Astrocyte of the cerebellum (primary cell): Measurements from ENCODE around the gene CTRB1.
"Not testable (repeated sequence)": the region's sequence is repeated elsewhere in the genome, so short reads cannot be mapped to it uniquely, and the experiment has no call there.

Experiments used
- DNase-seq: peaks from one replicate; pipeline ENCODE4 v3.0.0-alpha.2; 2011; ENCODE audit warnings: low read depth
- H3K4me3 ChIP-seq: 2 replicates; pipeline ENCODE4 v1.5.1; 2011; ENCODE audit warnings: mild to moderate bottlenecking, low read depth, low read length, moderate library complexity
- in situ Hi-C: cut with HindIII; loops from 2 replicates; pipeline ENCODE4 v1.10.0; 2017; ENCODE audit warnings: low sequenced_read_pairs
- TF ChIP-seq, protein P1 (sequence below): IDR thresholded peaks from 2 replicates; pipeline ENCODE4 v1.5.1; 2012; ENCODE audit warnings: low read length, low read depth, moderate library complexity, mild to moderate bottlenecking; ENCODE audit errors: missing control alignments

Gene CTRB1

DNA sequence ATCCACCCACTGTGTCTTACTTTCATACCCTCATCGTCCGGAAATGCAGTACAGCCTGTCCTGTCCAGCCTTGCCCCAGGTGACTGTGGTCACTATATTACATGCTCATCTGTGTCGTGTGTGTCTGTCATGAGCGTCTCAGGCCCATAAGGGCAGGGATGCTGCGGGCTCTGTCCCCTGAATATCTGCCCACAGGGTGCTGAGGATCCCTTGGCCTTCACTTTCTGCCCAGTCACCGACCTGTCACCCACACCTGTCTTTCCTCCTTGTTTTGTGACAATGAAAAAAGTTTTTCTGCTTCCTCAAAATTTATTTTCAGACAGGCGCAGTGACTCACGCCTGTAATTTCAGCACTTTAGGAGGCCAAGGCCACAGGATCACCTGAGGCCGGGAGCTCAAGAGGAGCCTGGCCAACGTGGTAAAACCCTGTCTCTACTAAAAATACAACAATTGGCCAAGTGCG is 1.4 kb upstream of the CTRB1 start:
- H3K4me3 ChIP-seq: no peak overlapping the region
- TF ChIP-seq, protein P1, sequence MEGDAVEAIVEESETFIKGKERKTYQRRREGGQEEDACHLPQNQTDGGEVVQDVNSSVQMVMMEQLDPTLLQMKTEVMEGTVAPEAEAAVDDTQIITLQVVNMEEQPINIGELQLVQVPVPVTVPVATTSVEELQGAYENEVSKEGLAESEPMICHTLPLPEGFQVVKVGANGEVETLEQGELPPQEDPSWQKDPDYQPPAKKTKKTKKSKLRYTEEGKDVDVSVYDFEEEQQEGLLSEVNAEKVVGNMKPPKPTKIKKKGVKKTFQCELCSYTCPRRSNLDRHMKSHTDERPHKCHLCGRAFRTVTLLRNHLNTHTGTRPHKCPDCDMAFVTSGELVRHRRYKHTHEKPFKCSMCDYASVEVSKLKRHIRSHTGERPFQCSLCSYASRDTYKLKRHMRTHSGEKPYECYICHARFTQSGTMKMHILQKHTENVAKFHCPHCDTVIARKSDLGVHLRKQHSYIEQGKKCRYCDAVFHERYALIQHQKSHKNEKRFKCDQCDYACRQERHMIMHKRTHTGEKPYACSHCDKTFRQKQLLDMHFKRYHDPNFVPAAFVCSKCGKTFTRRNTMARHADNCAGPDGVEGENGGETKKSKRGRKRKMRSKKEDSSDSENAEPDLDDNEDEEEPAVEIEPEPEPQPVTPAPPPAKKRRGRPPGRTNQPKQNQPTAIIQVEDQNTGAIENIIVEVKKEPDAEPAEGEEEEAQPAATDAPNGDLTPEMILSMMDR: no peak
- in situ Hi-C loops: no loop called here
- DNase-seq: no peak

DNA sequence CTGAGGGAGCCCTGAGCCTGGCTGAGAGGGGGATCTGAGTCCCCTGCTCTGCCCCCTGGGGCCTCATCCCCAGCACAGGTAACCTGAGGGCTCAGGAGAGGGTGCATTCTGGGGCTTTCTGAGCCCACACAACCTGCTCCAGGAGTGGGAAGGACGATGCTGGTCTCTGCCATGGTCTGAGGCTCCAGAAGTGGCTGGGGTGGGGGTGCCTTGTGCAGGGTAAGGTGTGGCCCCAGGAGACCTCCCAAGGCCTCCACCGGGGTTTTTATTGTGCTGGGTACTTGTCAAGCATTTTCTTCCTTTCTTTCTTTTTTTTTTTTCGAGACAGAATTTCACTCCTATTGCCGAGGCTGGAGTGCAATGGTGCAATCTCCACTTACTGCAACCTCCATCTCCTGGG is 300 bp downstream of the CTRB1 start:
- DNase-seq: no peak
- TF ChIP-seq, protein P1: no peak
- no peak overlapping the region for H3K4me3 ChIP-seq
- in situ Hi-C loops: no loop called here

DNA sequence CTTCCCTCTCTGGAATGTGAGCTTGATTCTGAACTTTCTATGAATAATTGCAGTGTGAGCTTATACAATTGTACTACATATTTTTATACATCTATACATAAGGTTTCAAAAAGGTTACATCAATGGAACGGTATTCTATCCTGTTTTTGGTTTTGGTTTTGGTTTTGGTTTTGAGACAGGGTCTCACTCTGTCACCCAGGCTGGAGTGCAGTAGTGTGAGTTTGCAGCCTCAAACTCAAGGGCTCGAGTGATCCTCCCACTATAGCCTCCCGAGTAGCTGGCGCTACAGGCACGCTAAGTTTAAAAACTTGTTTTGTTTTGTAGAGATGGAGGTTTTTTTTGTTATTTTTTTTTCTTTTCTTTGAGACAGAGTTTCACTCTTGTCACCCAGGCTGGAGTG is 1.1 kb downstream of the CTRB1 start:
- DNase-seq: no peak
- TF ChIP-seq, protein P1: no peak
- in situ Hi-C loops: no loop called here
- H3K4me3 ChIP-seq: no peak overlapping the region

DNA sequence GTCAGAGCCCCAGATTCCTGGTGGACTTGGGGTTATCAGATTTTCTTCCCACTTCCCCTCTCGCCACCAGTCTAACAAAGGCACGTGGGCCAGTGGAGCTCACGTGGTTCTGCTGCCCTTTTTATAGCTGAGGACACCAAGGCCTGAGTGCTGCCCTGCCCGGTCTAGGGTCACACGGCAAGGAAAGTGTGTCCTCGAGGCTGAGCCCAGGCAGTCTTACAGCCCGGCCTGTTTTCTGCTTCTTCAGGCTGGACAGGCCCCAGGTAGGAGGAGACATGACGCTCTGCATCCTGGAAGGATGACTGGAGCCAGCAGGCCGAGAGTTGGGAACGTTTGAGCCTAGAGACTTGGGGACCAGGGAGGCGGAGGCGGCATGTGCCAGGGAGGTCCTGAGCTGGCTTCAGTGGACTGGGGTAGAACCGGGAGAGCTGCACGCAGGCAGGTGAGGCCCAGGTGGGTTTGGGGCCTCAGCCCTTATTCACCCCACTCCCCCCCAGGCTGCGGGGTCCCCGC is 3.5 kb downstream of the CTRB1 start:
- H3K4me3 ChIP-seq: no peak overlapping the region
- DNase-seq: no peak
- TF ChIP-seq, protein P1: no peak
- in situ Hi-C loops: no loop called here

DNA sequence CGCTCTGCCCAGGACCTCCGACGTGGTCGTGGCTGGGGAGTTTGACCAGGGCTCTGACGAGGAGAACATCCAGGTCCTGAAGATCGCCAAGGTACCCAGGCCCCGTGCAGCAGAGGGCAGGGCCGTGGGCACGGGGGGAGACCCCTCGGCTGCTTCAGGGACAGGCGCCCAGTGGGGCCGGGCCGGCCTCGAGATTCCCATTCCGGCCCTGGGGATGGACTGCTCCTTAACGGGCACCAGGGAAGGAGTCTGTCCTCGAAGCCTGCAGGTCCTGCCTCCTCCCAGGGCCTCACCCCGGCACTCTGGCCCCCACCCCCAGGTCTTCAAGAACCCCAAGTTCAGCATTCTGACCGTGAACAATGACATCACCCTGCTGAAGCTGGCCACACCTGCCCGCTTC is 4.3 kb downstream of the CTRB1 start:
- H3K4me3 ChIP-seq, DNase-seq, in situ Hi-C loops: not testable (repeated sequence)

DNA sequence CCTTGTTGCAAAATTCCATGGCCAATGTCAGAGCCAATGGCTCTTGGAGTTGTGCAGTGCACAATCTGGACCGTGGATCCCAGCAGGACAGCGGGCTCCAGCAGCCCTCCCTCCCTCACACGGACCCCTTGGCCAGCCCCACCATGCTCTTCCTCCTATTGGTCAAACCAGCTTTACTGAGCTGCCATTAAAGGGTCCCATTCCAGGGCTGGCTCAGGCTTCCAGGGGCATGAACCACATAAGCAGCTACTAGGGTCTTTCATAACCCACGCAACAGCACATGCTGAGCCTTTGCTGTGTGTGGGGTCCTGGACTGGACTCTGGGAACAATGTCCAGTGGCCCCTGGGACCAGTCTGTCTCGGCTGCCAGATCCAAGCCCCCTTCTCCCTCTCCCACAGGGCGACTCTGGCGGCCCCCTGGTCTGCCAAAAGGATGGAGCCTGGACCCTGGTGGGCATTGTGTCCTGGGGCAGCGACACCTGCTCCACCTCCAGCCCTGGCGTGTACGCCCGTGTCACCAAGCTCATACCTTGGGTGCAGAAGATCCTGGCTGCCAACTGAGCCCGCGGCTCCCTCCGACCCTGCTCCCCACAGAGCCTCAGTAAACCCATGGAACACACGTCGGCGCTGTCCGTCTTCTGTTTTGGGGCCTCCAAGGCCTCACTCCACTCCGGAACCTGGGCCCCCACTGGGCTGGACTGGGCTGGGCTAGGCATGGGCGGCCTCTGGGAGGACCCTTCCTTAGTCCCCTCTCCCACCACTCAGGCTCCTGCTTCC is 5.7 kb downstream of the CTRB1 start:
- TF ChIP-seq, protein P1: no peak
- H3K4me3 ChIP-seq: no peak overlapping the region
- no peak for DNase-seq
- in situ Hi-C loops: loop anchor here (25.0 kb wide), 1 partner anchor 163 kb away; no protein-coding TSS in a partner anchor

DNA sequence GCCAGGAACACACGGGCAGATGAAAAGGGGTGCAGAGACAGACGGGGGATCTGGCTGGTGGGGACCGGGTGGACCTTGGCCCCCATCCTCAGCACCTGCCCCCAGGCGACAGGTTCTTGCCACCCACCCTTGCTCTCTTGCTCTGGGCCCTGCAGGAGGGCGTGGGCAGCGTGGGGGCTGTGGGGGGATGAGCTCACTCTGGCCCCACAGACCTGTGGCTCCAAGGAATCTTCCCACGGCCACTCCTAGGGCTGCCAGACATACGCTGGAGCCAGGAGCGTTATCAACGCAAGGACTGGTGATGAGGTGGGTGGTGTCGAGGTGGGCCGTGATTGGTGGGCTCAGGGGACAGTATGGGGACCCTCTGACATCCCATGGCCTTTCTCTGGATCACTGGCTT is 6.3 kb downstream of the CTRB1 start:
- TF ChIP-seq, protein P1: no peak
- in situ Hi-C loops: loop anchor here (25.0 kb wide), 1 partner anchor 162 kb away; no protein-coding TSS in a partner anchor
- DNase-seq: no peak
- no peak overlapping the region for H3K4me3 ChIP-seq
